ENCODE measurements around the gene NBEAL2.

DNA sequence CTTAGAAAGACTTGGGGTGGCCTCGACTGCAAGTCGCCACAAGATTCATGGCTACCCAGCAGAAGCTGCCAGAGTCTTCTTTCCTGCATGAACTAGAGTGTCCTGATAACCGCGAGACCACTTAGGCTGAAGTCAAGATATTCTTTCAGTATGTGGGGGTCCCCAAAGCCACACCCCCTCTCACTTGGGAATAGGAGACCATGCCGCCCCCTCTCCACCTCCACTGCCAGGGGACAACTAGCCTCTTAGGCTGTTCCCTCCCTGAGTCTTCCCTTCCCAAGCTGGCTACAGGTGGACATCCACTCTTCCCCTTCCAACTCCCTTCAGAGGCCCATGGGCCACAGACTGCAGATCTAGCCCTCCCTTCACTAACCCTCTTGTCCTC, 1.7 kb upstream of the NBEAL2 start:
- TF ChIP-seq, protein P1, sequence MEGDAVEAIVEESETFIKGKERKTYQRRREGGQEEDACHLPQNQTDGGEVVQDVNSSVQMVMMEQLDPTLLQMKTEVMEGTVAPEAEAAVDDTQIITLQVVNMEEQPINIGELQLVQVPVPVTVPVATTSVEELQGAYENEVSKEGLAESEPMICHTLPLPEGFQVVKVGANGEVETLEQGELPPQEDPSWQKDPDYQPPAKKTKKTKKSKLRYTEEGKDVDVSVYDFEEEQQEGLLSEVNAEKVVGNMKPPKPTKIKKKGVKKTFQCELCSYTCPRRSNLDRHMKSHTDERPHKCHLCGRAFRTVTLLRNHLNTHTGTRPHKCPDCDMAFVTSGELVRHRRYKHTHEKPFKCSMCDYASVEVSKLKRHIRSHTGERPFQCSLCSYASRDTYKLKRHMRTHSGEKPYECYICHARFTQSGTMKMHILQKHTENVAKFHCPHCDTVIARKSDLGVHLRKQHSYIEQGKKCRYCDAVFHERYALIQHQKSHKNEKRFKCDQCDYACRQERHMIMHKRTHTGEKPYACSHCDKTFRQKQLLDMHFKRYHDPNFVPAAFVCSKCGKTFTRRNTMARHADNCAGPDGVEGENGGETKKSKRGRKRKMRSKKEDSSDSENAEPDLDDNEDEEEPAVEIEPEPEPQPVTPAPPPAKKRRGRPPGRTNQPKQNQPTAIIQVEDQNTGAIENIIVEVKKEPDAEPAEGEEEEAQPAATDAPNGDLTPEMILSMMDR (IDR thresholded peaks at IDR 0.05; ENCODE audit: poor library complexity, severe bottlenecking) = no peak
- no peak for TF ChIP-seq RAD21 (conservative IDR thresholded peaks at IDR 0.05)
- TF ChIP-seq EP300 (conservative IDR thresholded peaks at IDR 0.05; ENCODE audit: poor library complexity, severe bottlenecking) = no peak

Measured in neural cell (in vitro differentiated cells).